ENCODE measurements around the gene CTSO. TPM values are rescaled to one million over a fixed set of nuclear protein-coding genes. Genes with fewer than 3 reads are reported as not detected.

Gene CTSO
- total and polyA plus RNA-seq, 2 of the 8 experiments (the other 6 are each of a cell fraction or from before 2014, with no cell fraction given): 0.39 to 0.41 TPM

DNA sequence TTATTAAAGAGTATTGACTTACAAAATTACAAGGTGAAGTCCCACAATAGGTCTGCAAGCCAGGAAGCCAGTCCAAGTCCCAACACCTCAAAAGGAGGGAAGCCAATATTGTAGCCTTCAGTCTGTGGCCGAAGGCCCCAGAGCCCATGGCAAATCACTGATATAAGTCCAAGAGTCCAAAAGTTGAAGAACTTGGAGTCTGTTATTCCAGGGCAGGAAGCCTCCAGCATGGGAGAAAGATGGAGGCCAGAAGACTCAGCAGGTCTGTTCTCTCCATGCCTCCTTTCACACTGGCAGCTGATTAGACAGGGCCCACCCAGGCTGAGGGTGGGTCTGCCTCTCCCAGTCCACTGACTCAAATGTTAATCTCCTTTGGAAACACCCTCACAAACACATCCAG, 32.1 kb downstream of the CTSO start:
- Histone ChIP-seq H3K4me2 (ENCODE audit: insufficient read depth in 1 of 2, low read depth in 2 of 2, low read length in 2 of 2) (no peak overlapping the region), H3K27me3 (replicated peaks in 1 of 4; ENCODE audit: control insufficient read depth in 3 of 4, extremely low read depth in 1 of 4, insufficient read depth in 3 of 4, low read length in 3 of 4) (no peaks in the 10 kb centered on the region), H3K14ac (ENCODE audit: insufficient read length) (no peak overlapping the region), H3K36me3 (ENCODE audit: control insufficient read depth in 2 of 4, insufficient read depth in 4 of 4, low read length in 3 of 4) (no peaks in the 10 kb centered on the region), H3K9ac (replicated peaks in 1 of 4; ENCODE audit: extremely low read depth in 1 of 4, low read depth in 3 of 4, low read length in 3 of 4) (no peak overlapping the region), H2BK20ac (ENCODE audit: low read length) (no peak overlapping the region), H3K4ac (replicated peaks; ENCODE audit: insufficient read length, low read depth, low read length) (no peak overlapping the region), H3K23ac (ENCODE audit: insufficient read length) (no peak overlapping the region), H3K27ac (ENCODE audit: low read depth, low read length) (no peak overlapping the region), H4K5ac (ENCODE audit: insufficient read length, low read depth, low read length) (no peak overlapping the region), H2BK12ac (ENCODE audit: low read depth, low read length) (no peak overlapping the region), H3K79me2 (ENCODE audit: control insufficient read depth in 1 of 2, insufficient read depth in 2 of 2, low read length in 2 of 2) (no peaks in the 10 kb centered on the region), H2AFZ (ENCODE audit: low read length) (no peak overlapping the region), H2BK120ac (replicated peaks; ENCODE audit: low read depth, low read length) (no peak overlapping the region), H4K8ac (ENCODE audit: extremely low read depth, insufficient read depth, low read length) (no peak overlapping the region), H2AK5ac (ENCODE audit: low read depth, low read length) (no peak overlapping the region), H3K18ac (ENCODE audit: extremely low read depth, low read length) (no peak overlapping the region), H2BK15ac (ENCODE audit: low read length) (no peak overlapping the region), H4K20me1 (replicated peaks in 1 of 2; ENCODE audit: control insufficient read depth in 1 of 2, insufficient read depth in 2 of 2, low read length in 2 of 2) (no peaks in the 10 kb centered on the region), H2BK5ac (ENCODE audit: low read depth, low read length) (no peak overlapping the region), H3K4me1 (replicated peaks in 1 of 4; ENCODE audit: control insufficient read depth in 3 of 4, insufficient read depth in 4 of 4, low read length in 3 of 4) (no peaks in the 10 kb centered on the region), H4K91ac (replicated peaks; ENCODE audit: insufficient read length, low read length) (no peak overlapping the region), H3K23me2 (ENCODE audit: low read depth, low read length) (no peaks in the 10 kb centered on the region), H3K4me3 (ENCODE audit: extremely low read depth in 1 of 4, insufficient read depth in 2 of 4, low read depth in 3 of 4, low read length in 4 of 4) (no peak overlapping the region), H3K79me1 (ENCODE audit: low read depth, low read length) (no peaks in the 10 kb centered on the region), H3K56ac (replicated peaks; ENCODE audit: insufficient read length, low read depth, low read length) (no peak overlapping the region), H3K9me3 (ENCODE audit: insufficient read depth in 2 of 2, low read depth in 1 of 2, low read length in 1 of 2) (no peaks in the 10 kb centered on the region)
- DNase-seq (ENCODE audit: low read depth in 1 of 2, low spot score in 2 of 2) (no peak), FAIRE-seq (no peak)
- WGBS, 2 experiments (ENCODE audit: extremely low coverage in 1 of 2, insufficient coverage in 1 of 2, insufficient read length in 1 of 2, insufficient replicate concordance in 2 of 2, low coverage in 1 of 2, low lambda C conversion rate in 2 of 2, missing lambda C conversion rate in 1 of 2): 83% methylated on average over 1 of the region's 1 CpG; no CpG with 5 or more reads in 1 of the 2 experiments
- CTCF ChIA-PET (ENCODE audit: partially characterized antibody): interaction anchor here (0.5 kb wide), 1 partner anchor 201 kb away, joined by 3 read pairs; no protein-coding TSS in a partner anchor
- POLR2A ChIA-PET (ENCODE audit: partially characterized antibody): no interaction called here
- TF ChIP-seq, protein P1, sequence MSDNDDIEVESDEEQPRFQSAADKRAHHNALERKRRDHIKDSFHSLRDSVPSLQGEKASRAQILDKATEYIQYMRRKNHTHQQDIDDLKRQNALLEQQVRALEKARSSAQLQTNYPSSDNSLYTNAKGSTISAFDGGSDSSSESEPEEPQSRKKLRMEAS (IDR thresholded peaks at IDR 0.05): no peak
- TF ChIP-seq SUZ12 (IDR thresholded peaks at IDR 0.05; ENCODE audit: low read length) (no peak), CTBP2 (IDR thresholded peaks at IDR 0.05; ENCODE audit: borderline replicate concordance, insufficient read depth, insufficient read length, low read length) (no peak), RAD21 (IDR thresholded peaks at IDR 0.05 in 1 of 2, conservative IDR thresholded peaks at IDR 0.05 in 1 of 2; ENCODE audit: low read depth in 2 of 2, low read length in 2 of 2) (no peak), EP300 (IDR thresholded peaks at IDR 0.05; ENCODE audit: borderline replicate concordance in 1 of 2, low read depth in 2 of 2, low read length in 2 of 2) (no peak), SIN3A (conservative IDR thresholded peaks at IDR 0.05 in 1 of 2, IDR thresholded peaks at IDR 0.05 in 1 of 2; ENCODE audit: low read depth in 1 of 2, low read length in 2 of 2) (no peak), CBX5 (IDR thresholded peaks at IDR 0.05; ENCODE audit: low read depth, low read length) (no peak), HDAC2 (IDR thresholded peaks at IDR 0.05; ENCODE audit: borderline replicate concordance in 1 of 2, low read depth in 2 of 2, low read length in 2 of 2) (no peak), JUN (IDR thresholded peaks at IDR 0.05; ENCODE audit: low read depth, low read length) (no peak), GABPA (IDR thresholded peaks at IDR 0.05; ENCODE audit: borderline replicate concordance, insufficient read depth, low read length) (no peak), TAF1 (IDR thresholded peaks at IDR 0.05; ENCODE audit: low read depth, low read length) (no peak), KDM1A (IDR thresholded peaks at IDR 0.05; ENCODE audit: borderline replicate concordance, low read length) (no peak), FOSL1 (IDR thresholded peaks at IDR 0.05; ENCODE audit: insufficient read depth, low read depth, low read length) (no peak)
